Mesenchymal stem cell (in vitro differentiated cells and primary cell): ENCODE results near the gene AKAP9.

Source experiments
- DNase-seq: peaks from one replicate; pipeline ENCODE4 v3.0.0-alpha.2; 2013
- H2AFZ ChIP-seq: one replicate; pipeline ENCODE4 v1.6.1; 2013; ENCODE audit warnings: low read depth, mild to moderate bottlenecking, control low read depth, inconsistent platforms, low read length, moderate library complexity
- H2AK5ac ChIP-seq: 2 replicates; pipeline ENCODE4 v1.6.1; 2013; ENCODE audit warnings: low read length, moderate library complexity, mild to moderate bottlenecking, inconsistent platforms; ENCODE audit not compliant: severe bottlenecking
- H2BK120ac ChIP-seq: one replicate; pipeline ENCODE4 v1.6.1; 2013; ENCODE audit warnings: low read depth, mild to moderate bottlenecking, inconsistent platforms, low read length, moderate library complexity
- H2BK12ac ChIP-seq, 2 experiments: one replicate each; pipeline ENCODE4 v1.6.1; 2013; ENCODE audit warnings: inconsistent platforms in 2 of 2, low read length in 2 of 2, mild to moderate bottlenecking in 2 of 2, moderate library complexity in 2 of 2, control low read depth in 1 of 2
- H2BK15ac ChIP-seq: one replicate; pipeline ENCODE4 v1.6.1; 2013; ENCODE audit warnings: mild to moderate bottlenecking, low read depth, inconsistent platforms; ENCODE audit not compliant: poor library complexity, severe bottlenecking
- H2BK5ac ChIP-seq: 2 replicates; pipeline ENCODE4 v1.6.1; 2013; ENCODE audit warnings: low read depth, mild to moderate bottlenecking, low read length, control low read depth, inconsistent platforms; ENCODE audit not compliant: poor library complexity, severe bottlenecking
- H3K14ac ChIP-seq, 2 experiments: one replicate each; pipeline ENCODE4 v1.6.1; 2013; ENCODE audit warnings: inconsistent platforms in 2 of 2, low read length in 2 of 2, control low read depth in 1 of 2, mild to moderate bottlenecking in 1 of 2, moderate library complexity in 1 of 2
- H3K18ac ChIP-seq, 2 experiments: one replicate each; pipeline ENCODE4 v1.6.1; 2013; ENCODE audit warnings: inconsistent platforms in 2 of 2, low read length in 2 of 2, control low read depth in 1 of 2, low read depth in 1 of 2, mild to moderate bottlenecking in 1 of 2
- H3K23ac ChIP-seq, 2 experiments: one replicate each; pipeline ENCODE4 v1.6.1; 2013; ENCODE audit warnings: inconsistent platforms in 2 of 2, low read length in 2 of 2, mild to moderate bottlenecking in 2 of 2, moderate library complexity in 2 of 2, control low read depth in 1 of 2
- H3K27ac ChIP-seq: 2 replicates; pipeline ENCODE4 v1.5.1; 2013; ENCODE audit warnings: mild to moderate bottlenecking, moderate library complexity, low read length, control low read depth, inconsistent platforms; ENCODE audit not compliant: poor library complexity, severe bottlenecking
- H3K27me3 ChIP-seq, 2 experiments: 2 replicates each; pipeline versions ENCODE4 v1.6.1 to v1.7.0; 2013; ENCODE audit warnings: low read length in 2 of 2, mild to moderate bottlenecking in 2 of 2, moderate library complexity in 2 of 2, control low read depth in 1 of 2, inconsistent platforms in 1 of 2; ENCODE audit not compliant: control insufficient read depth in 1 of 2, insufficient read depth in 1 of 2
- H3K36me3 ChIP-seq, 2 experiments: 2 replicates each; pipeline versions ENCODE4 v1.6.1 to v1.7.0; 2013; ENCODE audit warnings: low read length in 2 of 2, control low read depth in 1 of 2, inconsistent platforms in 1 of 2, low read depth in 1 of 2, mild to moderate bottlenecking in 1 of 2; ENCODE audit not compliant: insufficient read depth in 2 of 2, control insufficient read depth in 1 of 2
- H3K4ac ChIP-seq, 2 experiments: one replicate each; pipeline ENCODE4 v1.6.1; 2013; ENCODE audit warnings: inconsistent platforms in 2 of 2, low read length in 2 of 2, mild to moderate bottlenecking in 2 of 2, moderate library complexity in 2 of 2, control low read depth in 1 of 2, low read depth in 1 of 2
- H3K4me1 ChIP-seq: 2 replicates; pipeline ENCODE4 v1.6.1; 2013; ENCODE audit warnings: low read depth, low read length, control low read depth; ENCODE audit not compliant: control insufficient read depth, insufficient read depth
- H3K4me2 ChIP-seq: 2 replicates; pipeline ENCODE4 v1.6.1; 2013; ENCODE audit warnings: low read length, mild to moderate bottlenecking, inconsistent platforms; ENCODE audit not compliant: poor library complexity, severe bottlenecking
- H3K4me3 ChIP-seq, 2 experiments: 2 replicates each; pipeline versions ENCODE4 v1.5.1 to v1.7.0; 2013; ENCODE audit warnings: low read length in 2 of 2, mild to moderate bottlenecking in 2 of 2, control low read depth in 1 of 2, low read depth in 1 of 2; ENCODE audit not compliant: insufficient read depth in 1 of 2
- H3K79me1 ChIP-seq: replicated peaks from 2 replicates; pipeline ENCODE4 v1.6.1; 2013; ENCODE audit warnings: mild to moderate bottlenecking, control low read depth, low read length, inconsistent platforms; ENCODE audit not compliant: poor library complexity, severe bottlenecking
- H3K9ac ChIP-seq: 2 replicates; pipeline ENCODE4 v1.7.0; 2013; ENCODE audit warnings: mild to moderate bottlenecking, low read length, moderate library complexity
- H3K9me3 ChIP-seq: 2 replicates; pipeline ENCODE4 v1.7.0; 2013; ENCODE audit warnings: mild to moderate bottlenecking, low read length; ENCODE audit not compliant: control insufficient read depth
- H4K8ac ChIP-seq: one replicate; pipeline ENCODE4 v1.6.1; 2013; ENCODE audit warnings: inconsistent platforms, mild to moderate bottlenecking, low read length, moderate library complexity
- H4K91ac ChIP-seq: one replicate; pipeline ENCODE4 v1.6.1; 2013; ENCODE audit warnings: mild to moderate bottlenecking, low read length, inconsistent platforms
- WGBS: methylation state at CpG from one replicate; pipeline ENCODE4 v1.1.7; 2013; ENCODE audit warnings: mixed read lengths; 5-methylcytosine and 5-hydroxymethylcytosine counted together

Gene AKAP9

GRCh38 chr7:92134271-92135051 is 193.8 kb downstream of the AKAP9 start, which contains the start of gene CYP51A1:
Gene CYP51A1, minus strand, starts transcription at chr7:92134477. Its CDS starts 113 bp downstream, at chr7:92134364.
- Histone ChIP-seq H2BK5ac (peak within 1 kb of the TSS; percentile 93), H3K4me3 (peak within 1 kb of the TSS; percentile 94 to 95), H3K4me2 (peak within 1 kb of the TSS; percentile 74), H3K27ac (peak within 1 kb of the TSS; percentile 97), H3K27me3 (no peaks in the 10 kb centered on the region), H3K9ac (peak within 1 kb of the TSS; percentile 98), H3K14ac (peak within 1 kb of the TSS in 1 of 2 experiments; percentile 99), H3K4ac (peak within 1 kb of the TSS; percentile 85 to 99), H2BK15ac (peak within 1 kb of the TSS; percentile 97), H2BK120ac (peak within 1 kb of the TSS; percentile 99), H2BK12ac (peak within 1 kb of the TSS; percentile 46 to 99), H3K79me1 (no peaks in the 10 kb centered on the region), H2AFZ (peak within 1 kb of the TSS; percentile 75), H3K23ac (peak within 1 kb of the TSS; percentile 94 to 98), H3K18ac (peak within 1 kb of the TSS; percentile 92 to 99), H4K8ac (peak within 1 kb of the TSS; percentile 99), H3K9me3 (no peaks in the 10 kb centered on the region), H3K36me3 (peaks cover 0 to 22% of the 10 kb centered on the region in 2 experiments), H2AK5ac (no peak within 1 kb of the TSS), H4K91ac (peak within 1 kb of the TSS; percentile 98), H3K4me1 (no peaks in the 10 kb centered on the region)
- peak; percentile 95 for DNase-seq
- 2% methylated on average over 67 of the region's 73 CpGs for WGBS

GRCh38 chr7:92135052-92135889 is 194.6 kb downstream of the AKAP9 start:
- peak; percentile 66 for DNase-seq
- Histone ChIP-seq H3K9me3 (no peaks in the 10 kb centered on the region), H3K27me3 (no peaks in the 10 kb centered on the region), H3K18ac (peak overlapping the region; percentile 84 to 89), H3K9ac (peak overlapping the region; percentile 98), H3K27ac (peak overlapping the region; percentile 50), H3K4me2 (peak overlapping the region; percentile 60), H2AK5ac (no peak overlapping the region), H3K4me1 (no peaks in the 10 kb centered on the region), H3K79me1 (no peaks in the 10 kb centered on the region), H4K91ac (no peak overlapping the region), H3K14ac (no peak overlapping the region), H3K4me3 (peak overlapping the region; percentile 94 to 95), H3K36me3 (peaks cover 0 to 14% of the 10 kb centered on the region in 2 experiments), H3K23ac (no peak overlapping the region), H4K8ac (peak overlapping the region; percentile 45), H2BK120ac (no peak overlapping the region), H2BK12ac (no peak overlapping the region), H2BK5ac (no peak overlapping the region), H3K4ac (peak overlapping the region in 1 of 2 experiments; percentile 53), H2AFZ (no peak overlapping the region), H2BK15ac (no peak overlapping the region)
- 44% methylated on average over 16 of the region's 21 CpGs for WGBS

- no peak overlapping the region for H3K14ac ChIP-seq
- no peak overlapping the region for H2BK12ac ChIP-seq
- H3K27me3 ChIP-seq, result no peaks in the 10 kb centered on the region
- no peak overlapping the region for H2BK5ac ChIP-seq
- peak; percentile 55 for DNase-seq
- no peak overlapping the region for H3K27ac ChIP-seq
- H2AK5ac ChIP-seq, result no peak overlapping the region
- H4K8ac ChIP-seq, result no peak overlapping the region
- no peak overlapping the region for H2BK15ac ChIP-seq
- H3K4me1 ChIP-seq, result no peaks in the 10 kb centered on the region
- no peak overlapping the region for H3K9ac ChIP-seq
- no peak overlapping the region for H3K4ac ChIP-seq
- no peak overlapping the region for H2AFZ ChIP-seq
- H3K18ac ChIP-seq, result no peak overlapping the region
- H2BK120ac ChIP-seq, result no peak overlapping the region
- H3K79me1 ChIP-seq, result no peaks in the 10 kb centered on the region
- no peak overlapping the region for H3K4me3 ChIP-seq
- no peak overlapping the region for H4K91ac ChIP-seq
- no peak overlapping the region for H3K4me2 ChIP-seq
- H3K9me3 ChIP-seq, result no peaks in the 10 kb centered on the region
- WGBS, result 17% methylated on average over 2 of the region's 2 CpGs
- no peaks in the 10 kb centered on the region for H3K36me3 ChIP-seq
- no peak overlapping the region for H3K23ac ChIP-seq
Measured at GRCh38 chr7:92137557-92137956, 196.9 kb downstream of the AKAP9 start.

GRCh38 chr7:92141161-92141560 is 200.5 kb downstream of the AKAP9 start:
- Histone ChIP-seq H2AFZ (no peak overlapping the region), H3K9ac (no peak overlapping the region), H2BK120ac (no peak overlapping the region), H3K36me3 (no peaks in the 10 kb centered on the region), H2AK5ac (no peak overlapping the region), H3K4me1 (no peaks in the 10 kb centered on the region), H3K79me1 (no peaks in the 10 kb centered on the region), H3K4ac (no peak overlapping the region), H2BK12ac (no peak overlapping the region), H2BK15ac (no peak overlapping the region), H3K23ac (no peak overlapping the region), H4K8ac (no peak overlapping the region), H3K18ac (no peak overlapping the region), H3K4me2 (no peak overlapping the region), H3K4me3 (no peak overlapping the region), H2BK5ac (no peak overlapping the region), H3K27ac (no peak overlapping the region), H4K91ac (no peak overlapping the region), H3K27me3 (no peaks in the 10 kb centered on the region), H3K14ac (no peak overlapping the region), H3K9me3 (no peaks in the 10 kb centered on the region)
- WGBS, result 93% methylated on average over 3 of the region's 7 CpGs
- no peak for DNase-seq
